CD4-positive, alpha-beta memory T cell (primary cell): ENCODE data around the gene TBC1D5. TPM values are rescaled to one million over a fixed set of nuclear protein-coding genes. Genes with fewer than 3 reads are reported as not detected.

ENCODE experiments used
- CTCF ChIA-PET: fragments of 350-600 bp; sonication (Branson Sonifier 250); formaldehyde crosslinking; loops from one replicate; lab custom pipeline; 2021; ENCODE audit warnings: inconsistent platforms; ENCODE audit not compliant: partially characterized antibody; lab: Charles Lee
- POLR2A ChIA-PET: fragments of 350-600 bp; sonication (Branson Sonifier 250); formaldehyde crosslinking; loops from one replicate; lab custom pipeline; 2021; ENCODE audit not compliant: partially characterized antibody; lab: Charles Lee
- DNase-seq, 5 donors: peaks; one replicate each; pipeline versions ENCODE4 v3.0.0 to v3.0.0-alpha.2; 2020 to 2022; ENCODE audit warnings: mixed read lengths in 1 of 5
- H3K27ac ChIP-seq: one replicate; pipeline ENCODE4 v1.7.0; 2013; ENCODE audit warnings: low read depth, low read length
- H3K27me3 ChIP-seq: 2 replicates; pipeline ENCODE4 v1.7.0; 2013; ENCODE audit warnings: mild to moderate bottlenecking, low read length, moderate library complexity; ENCODE audit not compliant: insufficient read depth
- H3K36me3 ChIP-seq: 2 replicates; pipeline ENCODE4 v1.7.0; 2013; ENCODE audit warnings: mild to moderate bottlenecking, low read length, moderate library complexity; ENCODE audit not compliant: insufficient read depth
- H3K4me1 ChIP-seq: 2 replicates; pipeline ENCODE4 v1.7.0; 2013; ENCODE audit warnings: mild to moderate bottlenecking, low read length, moderate library complexity; ENCODE audit not compliant: insufficient read depth
- H3K4me3 ChIP-seq, 2 donors: one replicate each; pipeline ENCODE4 v1.7.0; 2013; ENCODE audit warnings: low read length in 2 of 2, mild to moderate bottlenecking in 1 of 2
- H3K9me3 ChIP-seq, 2 donors: one replicate each; pipeline ENCODE4 v1.7.0; 2013; ENCODE audit warnings: low read length in 2 of 2, control low read depth in 1 of 2; ENCODE audit not compliant: control insufficient read depth in 1 of 2
- H3K27ac Mint-ChIP-seq, 7 donors: one replicate each; pipeline ENCODE4 v1.8.0; 2020 to 2021; ENCODE audit warnings: mixed read lengths in 7 of 7, mild to moderate bottlenecking in 6 of 7, inconsistent platforms in 3 of 7, moderate library complexity in 3 of 7
- H3K27me3 Mint-ChIP-seq, 2 donors: one replicate each; pipeline ENCODE4 v1.8.0; 2020 to 2021; ENCODE audit warnings: mixed read lengths in 2 of 2
- H3K36me3 Mint-ChIP-seq, 2 donors: one replicate each; pipeline ENCODE4 v1.8.0; 2020 to 2021; ENCODE audit warnings: mixed read lengths in 2 of 2, inconsistent platforms in 1 of 2, mild to moderate bottlenecking in 1 of 2
- H3K4me1 Mint-ChIP-seq, 4 donors: one replicate each; pipeline ENCODE4 v1.8.0; 2020 to 2021; ENCODE audit warnings: mixed read lengths in 4 of 4, mild to moderate bottlenecking in 1 of 4
- H3K4me3 Mint-ChIP-seq, 8 donors: one replicate each; pipeline ENCODE4 v1.8.0; 2020 to 2021; ENCODE audit warnings: mixed read lengths in 8 of 8, mild to moderate bottlenecking in 7 of 8, moderate library complexity in 6 of 8, inconsistent platforms in 3 of 8
- H3K9me3 Mint-ChIP-seq, 8 donors: one replicate each; pipeline ENCODE4 v1.8.0; 2020 to 2021; ENCODE audit warnings: mixed read lengths in 8 of 8, mild to moderate bottlenecking in 5 of 8, inconsistent platforms in 3 of 8, moderate library complexity in 1 of 8
- intact Hi-C: fragments of 100-400 bp; cut with micrococcal nuclease; formaldehyde crosslinking; loops from one replicate; pipeline ENCODE4 v1.15.1; 2023
- polyA plus RNA-seq, 2 donors: library from polyadenylated mRNA; unstranded; fragments of 300-500 nt; fragmentation: Illumina TruSeq; gene quantifications; one replicate each; pipeline ENCODE4 v1.2.3, GENCODE V29; 2021
- total RNA-seq, 2 experiments: library from RNA; stranded (reverse); gene quantifications; one replicate each; pipeline ENCODE4 v1.2.3, GENCODE V29; 2021

TBC1D5 gene
- total and polyA plus RNA-seq, 4 experiments from 2014 or later: 21.2 to 52.2 (median 43.3) TPM

GRCh38 chr3:17456046-17456445 lies 286.4 kb downstream of the TBC1D5 start:
- H3K27me3 Mint-ChIP-seq: no peaks in the 10 kb centered on the region
- POLR2A ChIA-PET: no interaction called here
- intact Hi-C loops: no loop called here
- H3K4me3 Mint-ChIP-seq: no peak overlapping the region
- H3K9me3 Mint-ChIP-seq: peaks cover 0 to 2% (median 0%) of the 10 kb centered on the region in 8 donors
- no peaks in the 10 kb centered on the region for H3K36me3 ChIP-seq
- no peaks in the 10 kb centered on the region for H3K9me3 ChIP-seq
- CTCF ChIA-PET: no interaction called here
- H3K4me1 ChIP-seq: no peaks in the 10 kb centered on the region
- peaks cover 12 to 24% of the 10 kb centered on the region in 2 donors for H3K36me3 Mint-ChIP-seq
- no peaks in the 10 kb centered on the region for H3K27me3 ChIP-seq
- no peak overlapping the region for H3K27ac ChIP-seq
- no peak overlapping the region for H3K27ac Mint-ChIP-seq
- H3K4me1 Mint-ChIP-seq: peaks cover 5 to 14% (median 9%) of the 10 kb centered on the region in 4 donors
- no peak for DNase-seq
- no peak overlapping the region for H3K4me3 ChIP-seq

GRCh38 chr3:17444865-17445264 lies 297.6 kb downstream of the TBC1D5 start:
- Mint-ChIP-seq H3K27me3 (no peaks in the 10 kb centered on the region), H3K4me1 (no peaks in the 10 kb centered on the region), H3K27ac (no peak overlapping the region), H3K36me3 (peaks cover 14 to 35% of the 10 kb centered on the region in 2 donors), H3K4me3 (no peak overlapping the region), H3K9me3 (peaks cover 0 to under 1% (median 0%) of the 10 kb centered on the region in 8 donors)
- ChIA-PET CTCF (no interaction called here), POLR2A (no interaction called here)
- Histone ChIP-seq H3K27ac (no peak overlapping the region), H3K27me3 (no peaks in the 10 kb centered on the region), H3K4me3 (no peak overlapping the region), H3K36me3 (no peaks in the 10 kb centered on the region), H3K9me3 (no peaks in the 10 kb centered on the region), H3K4me1 (no peaks in the 10 kb centered on the region)
- intact Hi-C loops: no loop called here
- DNase-seq: no peak

DNA sequence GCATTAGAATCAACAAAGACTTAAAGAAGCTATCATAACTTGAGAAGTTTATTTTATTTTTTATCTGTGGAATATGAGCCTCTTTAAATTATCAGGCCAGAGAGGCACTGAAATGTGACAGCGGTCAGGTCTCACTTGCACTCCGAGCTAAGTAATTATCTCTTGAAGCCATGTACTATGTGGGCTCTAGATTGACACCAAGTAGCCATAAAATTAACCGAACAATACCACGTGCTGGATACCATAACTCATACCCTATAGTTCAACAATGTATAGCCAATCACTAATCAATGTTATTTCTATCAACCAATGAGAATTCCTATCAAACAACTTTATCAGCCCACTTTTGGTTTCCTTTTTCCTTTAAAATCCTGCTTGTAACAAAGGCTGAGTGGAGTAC lies 299.3 kb downstream of the TBC1D5 start:
- H3K27ac Mint-ChIP-seq: no peak overlapping the region
- no peaks in the 10 kb centered on the region for H3K27me3 Mint-ChIP-seq

GRCh38 chr3:17442332-17443049 lies 299.9 kb downstream of the TBC1D5 start:
- Mint-ChIP-seq H3K4me3 (no peak overlapping the region), H3K4me1 (no peaks in the 10 kb centered on the region), H3K36me3 (peaks cover 19 to 44% of the 10 kb centered on the region in 2 donors), H3K27ac (no peak overlapping the region), H3K27me3 (no peaks in the 10 kb centered on the region), H3K9me3 (peaks cover 0 to 5% (median 0%) of the 10 kb centered on the region in 8 donors)
- no peak for DNase-seq
- intact Hi-C loops: no loop called here
- no peak overlapping the region for H3K4me3 ChIP-seq
- POLR2A ChIA-PET: no interaction called here
- no peak overlapping the region for H3K27ac ChIP-seq
- no peaks in the 10 kb centered on the region for H3K36me3 ChIP-seq
- CTCF ChIA-PET: no interaction called here
- H3K4me1 ChIP-seq: no peaks in the 10 kb centered on the region
- no peaks in the 10 kb centered on the region for H3K27me3 ChIP-seq
- H3K9me3 ChIP-seq: no peaks in the 10 kb centered on the region

More for the DNA sequence above, 299.3 kb downstream of the TBC1D5 start:
- DNase-seq: no peak
- no peaks in the 10 kb centered on the region for H3K4me1 ChIP-seq
- no peaks in the 10 kb centered on the region for H3K27me3 ChIP-seq
- no peak overlapping the region for H3K27ac ChIP-seq
- ChIA-PET POLR2A (no interaction called here), CTCF (no interaction called here)
- peaks cover 0 to 5% (median 0%) of the 10 kb centered on the region in 8 donors for H3K9me3 Mint-ChIP-seq
- no peaks in the 10 kb centered on the region for H3K4me1 Mint-ChIP-seq
- no peak overlapping the region for H3K4me3 ChIP-seq
- no peaks in the 10 kb centered on the region for H3K9me3 ChIP-seq
- no peaks in the 10 kb centered on the region for H3K36me3 ChIP-seq
- intact Hi-C loops: no loop called here
- peaks cover 15 to 40% of the 10 kb centered on the region in 2 donors for H3K36me3 Mint-ChIP-seq
- no peak overlapping the region for H3K4me3 Mint-ChIP-seq

GRCh38 chr3:17433876-17434275 lies 308.6 kb downstream of the TBC1D5 start:
- Histone ChIP-seq H3K36me3 (no peaks in the 10 kb centered on the region), H3K27ac (no peak overlapping the region), H3K4me1 (no peaks in the 10 kb centered on the region), H3K27me3 (no peaks in the 10 kb centered on the region), H3K9me3 (no peaks in the 10 kb centered on the region), H3K4me3 (no peak overlapping the region)
- intact Hi-C loops: no loop called here
- POLR2A ChIA-PET: no interaction called here
- Mint-ChIP-seq H3K27me3 (no peaks in the 10 kb centered on the region), H3K9me3 (peaks cover 0 to 3% (median 0%) of the 10 kb centered on the region in 8 donors), H3K27ac (no peak overlapping the region), H3K4me1 (no peaks in the 10 kb centered on the region), H3K36me3 (peaks cover 5 to 24% of the 10 kb centered on the region in 2 donors), H3K4me3 (no peak overlapping the region)
- CTCF ChIA-PET: no interaction called here
- DNase-seq: no peak

GRCh38 chr3:17432236-17432635 lies 310.2 kb downstream of the TBC1D5 start:
- Histone ChIP-seq H3K27me3 (no peaks in the 10 kb centered on the region), H3K9me3 (no peaks in the 10 kb centered on the region), H3K27ac (no peak overlapping the region), H3K36me3 (no peaks in the 10 kb centered on the region), H3K4me1 (no peaks in the 10 kb centered on the region), H3K4me3 (no peak overlapping the region)
- no peak overlapping the region for H3K4me3 Mint-ChIP-seq
- no peak for DNase-seq
- H3K36me3 Mint-ChIP-seq: peaks cover 0 to 15% of the 10 kb centered on the region in 2 donors
- no peaks in the 10 kb centered on the region for H3K27me3 Mint-ChIP-seq
- intact Hi-C loops: no loop called here
- H3K9me3 Mint-ChIP-seq: no peaks in the 10 kb centered on the region
- H3K27ac Mint-ChIP-seq: no peak overlapping the region
- H3K4me1 Mint-ChIP-seq: no peaks in the 10 kb centered on the region
- POLR2A ChIA-PET: no interaction called here
- CTCF ChIA-PET: interaction anchor here (2.7 kb wide), 1 partner anchor 409 kb away, joined by 9 read pairs; no protein-coding TSS in a partner anchor

DNA sequence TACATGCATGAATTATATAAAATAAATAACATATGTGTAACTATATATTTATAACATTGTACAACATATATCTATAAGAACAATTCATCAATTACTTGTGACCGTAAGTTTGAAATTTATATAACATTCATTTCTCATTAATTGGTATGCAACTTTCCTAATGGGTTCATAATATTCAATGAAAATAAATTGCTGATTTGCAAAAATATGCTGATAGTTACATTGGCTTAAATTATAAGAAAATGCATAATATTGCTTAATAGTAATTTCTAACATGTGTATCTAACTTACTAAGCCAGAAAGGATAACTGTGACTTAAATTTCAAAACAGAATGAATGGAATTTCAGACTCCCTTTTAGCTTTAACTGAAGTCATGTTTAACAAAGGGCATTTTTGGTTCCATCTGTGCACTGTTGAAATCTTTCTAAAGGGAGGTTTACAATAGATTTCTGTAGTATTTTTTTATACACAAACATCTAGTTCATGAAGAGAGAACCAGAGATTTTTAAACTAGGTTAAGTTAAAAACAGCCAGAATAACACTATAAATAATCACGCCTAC lies 310.9 kb downstream of the TBC1D5 start:
- H3K36me3 Mint-ChIP-seq: peaks cover 0 to 9% of the 10 kb centered on the region in 2 donors
- intact Hi-C loops: loop anchor here (1.0 kb wide), 1 partner anchor 410 kb away; no protein-coding TSS in a partner anchor
- Histone ChIP-seq H3K4me3 (no peak overlapping the region), H3K4me1 (no peaks in the 10 kb centered on the region), H3K9me3 (no peaks in the 10 kb centered on the region), H3K27ac (no peak overlapping the region), H3K27me3 (no peaks in the 10 kb centered on the region), H3K36me3 (no peaks in the 10 kb centered on the region)
- no peak overlapping the region for H3K27ac Mint-ChIP-seq
- DNase-seq: no peak
- ChIA-PET CTCF (interaction anchor here (2.7 kb wide), 1 partner anchor 410 kb away, joined by 9 read pairs; no protein-coding TSS in a partner anchor), POLR2A (no interaction called here)
- no peak overlapping the region for H3K4me3 Mint-ChIP-seq
- no peaks in the 10 kb centered on the region for H3K27me3 Mint-ChIP-seq
- no peaks in the 10 kb centered on the region for H3K4me1 Mint-ChIP-seq
- H3K9me3 Mint-ChIP-seq: no peaks in the 10 kb centered on the region
